HepG2 (cell line): Measurements from ENCODE around the gene LYRM4. TPM values are rescaled to one million over a fixed set of nuclear protein-coding genes. Genes with fewer than 3 reads are reported as not detected.

Experiments
- AGO2 ChIP-seq: fragments of 200-400 bp; formaldehyde crosslinking; optimal IDR thresholded peaks from 2 replicates; pipeline ENCODE3; 2017; ENCODE audit warnings: mild to moderate bottlenecking, low read depth, low read length, moderate library complexity
- ESRRA ChIP-seq: sonication (generic); formaldehyde crosslinking; IDR thresholded peaks from 2 replicates; pipeline ENCODE4 v1.5.1; 2020; ENCODE audit warnings: mild to moderate bottlenecking, low read depth, missing genetic modification reagents
- MBD4 ChIP-seq: IDR thresholded peaks from 2 replicates; pipeline ENCODE4 v1.6.1; 2012; ENCODE audit warnings: low read length, inconsistent platforms, borderline replicate concordance
- PPARG ChIP-seq: conservative IDR thresholded peaks from 2 replicates; pipeline ENCODE4 v1.6.1; 2016; ENCODE audit warnings: missing biosample characterization, missing genetic modification reagents
- SAFB2 ChIP-seq: sonication (generic); formaldehyde crosslinking; IDR thresholded peaks from 2 replicates; pipeline ENCODE4 v1.5.1; 2020; ENCODE audit warnings: missing genetic modification reagents, low read depth, mild to moderate bottlenecking, borderline replicate concordance
- SMARCE1 ChIP-seq: fragments of 450-650 bp; IDR thresholded peaks from 2 replicates; pipeline ENCODE4 v1.6.1; 2017; ENCODE audit warnings: borderline replicate concordance
- ZBTB20 ChIP-seq: sonication (generic); formaldehyde crosslinking; IDR thresholded peaks from 2 replicates; pipeline ENCODE4 v1.8.1; 2023; ENCODE audit warnings: missing genetic modification reagents, low read depth, mild to moderate bottlenecking, borderline replicate concordance
- ZC3H4 ChIP-seq: sonication (generic); formaldehyde crosslinking; IDR thresholded peaks from 2 replicates; pipeline ENCODE4 v1.4.0; 2020; ENCODE audit warnings: missing genetic modification reagents, borderline replicate concordance
- ZNF263 ChIP-seq: sonication (generic); formaldehyde crosslinking; IDR thresholded peaks from 2 replicates; pipeline ENCODE4 v1.4.0; 2020; ENCODE audit warnings: missing genetic modification reagents
- ZNF296 ChIP-seq: sonication (generic); formaldehyde crosslinking; conservative IDR thresholded peaks from 2 replicates; pipeline ENCODE4 v1.5.0; 2020; ENCODE audit warnings: mild to moderate bottlenecking, missing genetic modification reagents
- ZNF350 ChIP-seq: sonication (generic); formaldehyde crosslinking; IDR thresholded peaks from 2 replicates; pipeline ENCODE4 v1.4.0; 2020; ENCODE audit warnings: mild to moderate bottlenecking, low read depth, missing genetic modification reagents, borderline replicate concordance
- ZNF724P ChIP-seq: sonication (generic); formaldehyde crosslinking; IDR thresholded peaks from 2 replicates; pipeline ENCODE4 v1.8.0; 2022; ENCODE audit warnings: missing genetic modification reagents, borderline replicate concordance
- ZNF781 ChIP-seq: sonication (generic); formaldehyde crosslinking; IDR thresholded peaks from 2 replicates; pipeline ENCODE4 v1.5.1; 2020; ENCODE audit warnings: borderline replicate concordance, mild to moderate bottlenecking, missing genetic modification reagents; ENCODE audit errors: not compliant biosample characterization
- ZSCAN22 ChIP-seq: sonication (generic); formaldehyde crosslinking; IDR thresholded peaks from 2 replicates; pipeline ENCODE4 v1.4.0; 2020; ENCODE audit warnings: mild to moderate bottlenecking, missing genetic modification reagents
- polyA plus RNA-seq, 8 experiments: library from polyadenylated mRNA; depleted of rRNA in 3 of 8; stranded (reverse) in 7 of 8; unstranded in 1 of 8; fragments of >200 nt; fragmentation: Illumina TruSeq in 4 of 8; extraction: Trizol in 4 of 8; gene quantifications; 2 replicates each; pipeline versions ENCODE4 v1.2.1 to v1.2.3, GENCODE V29; 2011 to 2016; ENCODE audit warnings: low read depth in 4 of 8, missing spikeins in 1 of 8, mixed read lengths in 1 of 8; ENCODE audit not compliant: insufficient read depth in 1 of 8
- total RNA-seq, 5 experiments: library from RNA; depleted of rRNA; stranded (reverse); fragments of >200 nt; fragmentation: Illumina TruSeq; extraction: Trizol; gene quantifications; 2 replicates each; pipeline ENCODE4 v1.2.3, GENCODE V29; 2016; ENCODE audit warnings: low read depth in 1 of 5
- TF ChIP-seq, protein P1 (sequence below): sonication (generic); formaldehyde crosslinking; IDR thresholded peaks from 2 replicates; pipeline ENCODE4 v1.8.0; 2022; ENCODE audit warnings: mild to moderate bottlenecking, missing genetic modification reagents, moderate library complexity
- TF ChIP-seq, protein P2 (sequence below): fragments of 450-650 bp; IDR thresholded peaks from 2 replicates; pipeline ENCODE4 v1.6.1; 2017
- TF ChIP-seq, protein P3 (sequence below): sonication (generic); formaldehyde crosslinking; IDR thresholded peaks from 2 replicates; pipeline ENCODE4 v1.9.0; 2021; ENCODE audit warnings: missing genetic modification reagents, mild to moderate bottlenecking, borderline replicate concordance
- TF ChIP-seq, protein P4 (sequence below): sonication (generic); formaldehyde crosslinking; IDR thresholded peaks from 2 replicates; pipeline ENCODE4 v1.4.0; 2020; ENCODE audit warnings: missing genetic modification reagents, borderline replicate concordance
- TF ChIP-seq, protein P5 (sequence below): sonication (generic); formaldehyde crosslinking; IDR thresholded peaks from 2 replicates; pipeline ENCODE4 v1.9.0; 2022; ENCODE audit warnings: low read depth, missing genetic modification reagents

The LYRM4 gene
- total and polyA plus RNA-seq, 2 of the 13 experiments (the other 11 are each of a cell fraction or from before 2014, with no cell fraction given): 64.6 to 67.5 TPM

DNA sequence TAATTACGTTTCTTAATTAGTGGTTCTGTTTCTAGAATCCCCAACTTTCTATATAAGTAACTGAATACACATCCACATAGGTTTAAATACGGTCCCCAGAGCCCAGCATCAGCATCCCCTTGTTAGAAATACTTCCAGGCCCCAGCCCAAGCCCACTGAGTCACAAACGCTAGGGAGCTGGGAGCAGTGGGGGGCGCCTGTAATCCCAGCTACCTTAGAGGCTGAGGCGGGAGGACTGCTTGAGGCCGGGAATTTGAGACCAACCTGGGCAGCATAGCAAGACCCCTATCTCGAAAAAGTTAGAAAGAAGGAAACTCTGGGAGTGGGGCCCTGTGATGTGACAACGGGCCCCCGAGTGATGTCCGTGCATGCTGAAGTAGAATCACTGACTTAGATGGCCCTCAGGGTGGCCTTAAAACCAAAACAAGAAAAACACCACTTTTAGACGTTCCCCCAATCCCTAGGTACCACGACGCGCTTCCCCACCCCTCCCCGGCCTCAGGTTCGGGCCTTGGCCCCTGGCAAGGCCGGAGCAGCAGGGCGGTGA lies 176.9 kb downstream of the LYRM4 start (continued):
- TF ChIP-seq ZNF781 (CRISPR knock-in tag) (no peak), SAFB2 (CRISPR knock-in tag) (no peak), ZNF724P (CRISPR knock-in tag) (no peak), AGO2 (no peak), ZSCAN22 (CRISPR knock-in tag) (no peak), ZBTB20 (no peak), ZNF263 (CRISPR knock-in tag) (no peak), ZC3H4 (CRISPR knock-in tag) (no peak), ZNF296 (CRISPR knock-in tag) (no peak), SMARCE1 (no peak), PPARG (CRISPR knock-in tag) (0 out of 2 replicates have a peak, but pooled peaks have one; percentile 9), ESRRA (no peak), ZNF350 (CRISPR knock-in tag) (no peak), MBD4 (no peak)
- TF ChIP-seq, protein P1, sequence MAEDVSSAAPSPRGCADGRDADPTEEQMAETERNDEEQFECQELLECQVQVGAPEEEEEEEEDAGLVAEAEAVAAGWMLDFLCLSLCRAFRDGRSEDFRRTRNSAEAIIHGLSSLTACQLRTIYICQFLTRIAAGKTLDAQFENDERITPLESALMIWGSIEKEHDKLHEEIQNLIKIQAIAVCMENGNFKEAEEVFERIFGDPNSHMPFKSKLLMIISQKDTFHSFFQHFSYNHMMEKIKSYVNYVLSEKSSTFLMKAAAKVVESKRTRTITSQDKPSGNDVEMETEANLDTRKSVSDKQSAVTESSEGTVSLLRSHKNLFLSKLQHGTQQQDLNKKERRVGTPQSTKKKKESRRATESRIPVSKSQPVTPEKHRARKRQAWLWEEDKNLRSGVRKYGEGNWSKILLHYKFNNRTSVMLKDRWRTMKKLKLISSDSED (CRISPR knock-in tag): no peak
- TF ChIP-seq, protein P2, sequence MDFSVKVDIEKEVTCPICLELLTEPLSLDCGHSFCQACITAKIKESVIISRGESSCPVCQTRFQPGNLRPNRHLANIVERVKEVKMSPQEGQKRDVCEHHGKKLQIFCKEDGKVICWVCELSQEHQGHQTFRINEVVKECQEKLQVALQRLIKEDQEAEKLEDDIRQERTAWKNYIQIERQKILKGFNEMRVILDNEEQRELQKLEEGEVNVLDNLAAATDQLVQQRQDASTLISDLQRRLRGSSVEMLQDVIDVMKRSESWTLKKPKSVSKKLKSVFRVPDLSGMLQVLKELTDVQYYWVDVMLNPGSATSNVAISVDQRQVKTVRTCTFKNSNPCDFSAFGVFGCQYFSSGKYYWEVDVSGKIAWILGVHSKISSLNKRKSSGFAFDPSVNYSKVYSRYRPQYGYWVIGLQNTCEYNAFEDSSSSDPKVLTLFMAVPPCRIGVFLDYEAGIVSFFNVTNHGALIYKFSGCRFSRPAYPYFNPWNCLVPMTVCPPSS: no peak
- TF ChIP-seq, protein P3, sequence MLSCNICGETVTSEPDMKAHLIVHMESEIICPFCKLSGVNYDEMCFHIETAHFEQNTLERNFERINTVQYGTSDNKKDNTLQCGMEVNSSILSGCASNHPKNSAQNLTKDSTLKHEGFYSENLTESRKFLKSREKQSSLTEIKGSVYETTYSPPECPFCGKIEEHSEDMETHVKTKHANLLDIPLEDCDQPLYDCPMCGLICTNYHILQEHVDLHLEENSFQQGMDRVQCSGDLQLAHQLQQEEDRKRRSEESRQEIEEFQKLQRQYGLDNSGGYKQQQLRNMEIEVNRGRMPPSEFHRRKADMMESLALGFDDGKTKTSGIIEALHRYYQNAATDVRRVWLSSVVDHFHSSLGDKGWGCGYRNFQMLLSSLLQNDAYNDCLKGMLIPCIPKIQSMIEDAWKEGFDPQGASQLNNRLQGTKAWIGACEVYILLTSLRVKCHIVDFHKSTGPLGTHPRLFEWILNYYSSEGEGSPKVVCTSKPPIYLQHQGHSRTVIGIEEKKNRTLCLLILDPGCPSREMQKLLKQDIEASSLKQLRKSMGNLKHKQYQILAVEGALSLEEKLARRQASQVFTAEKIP (CRISPR knock-in tag): no peak
- TF ChIP-seq, protein P4, sequence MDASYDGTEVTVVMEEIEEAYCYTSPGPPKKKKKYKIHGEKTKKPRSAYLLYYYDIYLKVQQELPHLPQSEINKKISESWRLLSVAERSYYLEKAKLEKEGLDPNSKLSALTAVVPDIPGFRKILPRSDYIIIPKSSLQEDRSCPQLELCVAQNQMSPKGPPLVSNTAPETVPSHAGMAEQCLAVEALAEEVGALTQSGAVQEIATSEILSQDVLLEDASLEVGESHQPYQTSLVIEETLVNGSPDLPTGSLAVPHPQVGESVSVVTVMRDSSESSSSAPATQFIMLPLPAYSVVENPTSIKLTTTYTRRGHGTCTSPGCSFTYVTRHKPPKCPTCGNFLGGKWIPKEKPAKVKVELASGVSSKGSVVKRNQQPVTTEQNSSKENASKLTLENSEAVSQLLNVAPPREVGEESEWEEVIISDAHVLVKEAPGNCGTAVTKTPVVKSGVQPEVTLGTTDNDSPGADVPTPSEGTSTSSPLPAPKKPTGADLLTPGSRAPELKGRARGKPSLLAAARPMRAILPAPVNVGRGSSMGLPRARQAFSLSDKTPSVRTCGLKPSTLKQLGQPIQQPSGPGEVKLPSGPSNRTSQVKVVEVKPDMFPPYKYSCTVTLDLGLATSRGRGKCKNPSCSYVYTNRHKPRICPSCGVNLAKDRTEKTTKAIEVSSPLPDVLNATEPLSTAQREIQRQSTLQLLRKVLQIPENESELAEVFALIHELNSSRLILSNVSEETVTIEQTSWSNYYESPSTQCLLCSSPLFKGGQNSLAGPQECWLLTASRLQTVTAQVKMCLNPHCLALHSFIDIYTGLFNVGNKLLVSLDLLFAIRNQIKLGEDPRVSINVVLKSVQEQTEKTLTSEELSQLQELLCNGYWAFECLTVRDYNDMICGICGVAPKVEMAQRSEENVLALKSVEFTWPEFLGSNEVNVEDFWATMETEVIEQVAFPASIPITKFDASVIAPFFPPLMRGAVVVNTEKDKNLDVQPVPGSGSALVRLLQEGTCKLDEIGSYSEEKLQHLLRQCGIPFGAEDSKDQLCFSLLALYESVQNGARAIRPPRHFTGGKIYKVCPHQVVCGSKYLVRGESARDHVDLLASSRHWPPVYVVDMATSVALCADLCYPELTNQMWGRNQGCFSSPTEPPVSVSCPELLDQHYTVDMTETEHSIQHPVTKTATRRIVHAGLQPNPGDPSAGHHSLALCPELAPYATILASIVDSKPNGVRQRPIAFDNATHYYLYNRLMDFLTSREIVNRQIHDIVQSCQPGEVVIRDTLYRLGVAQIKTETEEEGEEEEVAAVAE: no peak
- TF ChIP-seq, protein P5, sequence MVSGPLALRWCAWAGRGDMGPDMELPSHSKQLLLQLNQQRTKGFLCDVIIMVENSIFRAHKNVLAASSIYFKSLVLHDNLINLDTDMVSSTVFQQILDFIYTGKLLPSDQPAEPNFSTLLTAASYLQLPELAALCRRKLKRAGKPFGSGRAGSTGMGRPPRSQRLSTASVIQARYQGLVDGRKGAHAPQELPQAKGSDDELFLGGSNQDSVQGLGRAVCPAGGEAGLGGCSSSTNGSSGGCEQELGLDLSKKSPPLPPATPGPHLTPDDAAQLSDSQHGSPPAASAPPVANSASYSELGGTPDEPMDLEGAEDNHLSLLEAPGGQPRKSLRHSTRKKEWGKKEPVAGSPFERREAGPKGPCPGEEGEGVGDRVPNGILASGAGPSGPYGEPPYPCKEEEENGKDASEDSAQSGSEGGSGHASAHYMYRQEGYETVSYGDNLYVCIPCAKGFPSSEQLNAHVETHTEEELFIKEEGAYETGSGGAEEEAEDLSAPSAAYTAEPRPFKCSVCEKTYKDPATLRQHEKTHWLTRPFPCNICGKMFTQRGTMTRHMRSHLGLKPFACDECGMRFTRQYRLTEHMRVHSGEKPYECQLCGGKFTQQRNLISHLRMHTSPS: no peak
